Right lobe of liver (tissue), 4 donors: Measurements from ENCODE around the gene ACAP3.

Experiments used
- POLR2A ChIP-seq: fragments of 450-650 bp; IDR thresholded peaks from one replicate; pipeline ENCODE4 v1.6.1; 2017; ENCODE audit warnings: antibody characterized with exemption, mild to moderate bottlenecking
- TF ChIP-seq, protein P1 (sequence below), 4 donors: fragments of 200-600 bp in 3 of 4; fragments of 450-650 bp in 1 of 4; IDR thresholded peaks; one replicate each; pipeline versions ENCODE4 v1.5.1 to v1.8.0; 2016 to 2022; ENCODE audit warnings: antibody characterized with exemption in 4 of 4, mild to moderate bottlenecking in 2 of 4
- donor health status: DM: no; HTN: no; CAD: no.
- donor health status: DM: no; HTN: no; CAD: no.
- donor health status: DM: no; HTN: yes; CAD: no.

- TF ChIP-seq, protein P1, sequence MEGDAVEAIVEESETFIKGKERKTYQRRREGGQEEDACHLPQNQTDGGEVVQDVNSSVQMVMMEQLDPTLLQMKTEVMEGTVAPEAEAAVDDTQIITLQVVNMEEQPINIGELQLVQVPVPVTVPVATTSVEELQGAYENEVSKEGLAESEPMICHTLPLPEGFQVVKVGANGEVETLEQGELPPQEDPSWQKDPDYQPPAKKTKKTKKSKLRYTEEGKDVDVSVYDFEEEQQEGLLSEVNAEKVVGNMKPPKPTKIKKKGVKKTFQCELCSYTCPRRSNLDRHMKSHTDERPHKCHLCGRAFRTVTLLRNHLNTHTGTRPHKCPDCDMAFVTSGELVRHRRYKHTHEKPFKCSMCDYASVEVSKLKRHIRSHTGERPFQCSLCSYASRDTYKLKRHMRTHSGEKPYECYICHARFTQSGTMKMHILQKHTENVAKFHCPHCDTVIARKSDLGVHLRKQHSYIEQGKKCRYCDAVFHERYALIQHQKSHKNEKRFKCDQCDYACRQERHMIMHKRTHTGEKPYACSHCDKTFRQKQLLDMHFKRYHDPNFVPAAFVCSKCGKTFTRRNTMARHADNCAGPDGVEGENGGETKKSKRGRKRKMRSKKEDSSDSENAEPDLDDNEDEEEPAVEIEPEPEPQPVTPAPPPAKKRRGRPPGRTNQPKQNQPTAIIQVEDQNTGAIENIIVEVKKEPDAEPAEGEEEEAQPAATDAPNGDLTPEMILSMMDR (IDR thresholded peaks at IDR 0.05) = no peak
- TF ChIP-seq POLR2A = no peak
Observed at GRCh38 chr1:1279028-1279427, 28.7 kb downstream of the ACAP3 start.
